Skeletal muscle tissue (tissue), 4 donors: ENCODE results near the gene CALY. TPM values are rescaled to one million over a fixed set of nuclear protein-coding genes. Genes with fewer than 3 reads are reported as not detected.

Experiments
- H3K27ac ChIP-seq: one replicate; pipeline ENCODE4 v1.7.0; 2013; ENCODE audit warnings: mild to moderate bottlenecking, low read depth, low read length, inconsistent platforms
- H3K27me3 ChIP-seq, 3 donors: one replicate each; pipeline ENCODE4 v1.7.0; 2013; ENCODE audit warnings: low read length in 3 of 3; ENCODE audit not compliant: control insufficient read depth in 3 of 3, insufficient read depth in 3 of 3
- H3K36me3 ChIP-seq, 3 donors: one replicate each; pipeline ENCODE4 v1.7.0; 2013; ENCODE audit warnings: low read length in 3 of 3; ENCODE audit not compliant: control insufficient read depth in 3 of 3, insufficient read depth in 3 of 3
- H3K4me1 ChIP-seq, 3 donors: one replicate each; pipeline ENCODE4 v1.7.0; 2013; ENCODE audit warnings: low read length in 3 of 3, mild to moderate bottlenecking in 3 of 3; ENCODE audit not compliant: control insufficient read depth in 3 of 3, insufficient read depth in 3 of 3
- H3K4me3 ChIP-seq, 3 donors: one replicate each; pipeline ENCODE4 v1.7.0; 2013; ENCODE audit warnings: low read length in 3 of 3
- H3K9ac ChIP-seq, 3 donors: one replicate each; pipeline ENCODE4 v1.7.0; 2013; ENCODE audit warnings: low read length in 3 of 3, mild to moderate bottlenecking in 3 of 3, moderate library complexity in 2 of 3, low read depth in 1 of 3
- H3K9me3 ChIP-seq, 3 donors: one replicate each; pipeline ENCODE4 v1.7.0; 2013; ENCODE audit warnings: low read length in 3 of 3; ENCODE audit not compliant: control insufficient read depth in 3 of 3
- total RNA-seq: library from RNA; depleted of rRNA; stranded (reverse); fragments of >200 nt; gene quantifications from one replicate; pipeline ENCODE4 v1.2.3, GENCODE V29; 2014
- donor health status: Osteomylitis.

Gene CALY
- total RNA-seq, 1 donor from 2014 or later = not detected

DNA sequence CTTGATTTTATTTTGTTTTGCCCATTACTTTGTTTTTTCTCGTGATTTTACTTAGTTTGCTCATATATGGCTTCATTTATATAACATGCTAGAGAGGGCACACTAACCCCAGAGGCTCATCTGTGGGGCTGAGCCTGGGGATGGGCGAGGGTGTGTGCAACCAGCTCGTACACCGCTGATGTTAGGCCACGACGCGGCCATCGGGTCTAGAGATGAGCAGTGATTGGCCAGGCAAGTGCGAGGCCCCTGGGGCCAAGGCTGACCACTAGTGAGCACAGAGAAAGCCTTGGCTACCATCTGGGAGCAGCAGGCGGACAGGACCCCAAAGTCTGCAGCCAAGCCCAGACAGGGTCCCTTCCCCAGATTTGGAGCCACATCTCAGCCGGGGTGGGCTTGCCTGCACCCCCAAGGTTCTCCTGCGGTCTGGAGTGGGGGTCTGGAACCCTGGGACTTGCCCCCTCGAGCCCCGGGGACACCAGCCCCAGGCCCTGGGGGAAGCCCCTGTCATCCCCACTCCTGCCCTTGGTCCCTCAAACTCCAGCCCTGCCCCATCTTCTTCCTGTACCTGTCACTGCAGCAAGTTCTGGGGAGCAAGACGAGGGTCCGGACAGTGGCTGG lies 17.4 kb upstream of the CALY start:
- Histone ChIP-seq H3K4me1 (peaks cover 3 to 10% (median 5%) of the 10 kb centered on the region in 3 donors), H3K4me3 (no peak overlapping the region), H3K9ac (no peak overlapping the region), H3K27me3 (peaks cover 22 to 58% (median 36%) of the 10 kb centered on the region in 3 donors), H3K36me3 (no peaks in the 10 kb centered on the region), H3K9me3 (no peaks in the 10 kb centered on the region), H3K27ac (no peak overlapping the region)

DNA sequence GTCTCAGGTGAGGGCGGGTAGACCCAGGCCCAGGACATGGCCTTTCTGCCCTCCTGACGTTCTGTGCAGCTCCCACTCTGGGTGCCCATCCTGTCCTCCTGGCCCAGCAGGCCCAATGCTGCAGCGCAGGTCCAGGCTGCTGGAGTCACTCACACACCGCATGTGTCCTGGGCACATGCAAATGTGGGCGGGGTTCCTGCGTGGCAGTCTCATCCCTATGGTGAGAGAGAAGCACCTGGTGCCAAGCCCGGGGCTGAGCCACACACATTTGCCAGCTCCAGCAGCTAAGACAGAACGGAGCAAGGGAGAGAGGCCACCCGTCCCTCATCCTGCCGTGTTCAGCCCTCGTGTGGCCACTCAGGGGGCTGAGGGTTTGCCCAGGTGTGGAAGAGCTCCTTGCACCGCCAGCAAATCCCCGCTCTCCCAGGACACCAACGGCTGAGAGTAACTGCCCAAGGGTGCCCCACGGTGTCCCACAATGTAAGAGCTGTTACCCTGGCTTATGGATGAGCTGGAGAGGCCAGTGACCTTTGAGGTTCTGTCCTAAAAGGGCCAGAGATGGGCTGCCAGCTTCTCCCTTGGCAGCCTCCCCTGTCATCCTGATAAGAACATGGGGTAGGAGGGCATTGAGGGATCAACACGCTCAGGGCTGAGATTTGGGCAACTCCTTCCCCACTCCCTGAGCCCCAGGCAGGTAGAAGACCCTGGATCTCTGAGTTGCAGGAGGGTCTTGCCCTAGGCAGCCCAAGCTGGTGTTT lies 16.7 kb upstream of the CALY start:
- Histone ChIP-seq H3K4me3 (no peak overlapping the region), H3K27me3 (peaks cover 24 to 60% (median 36%) of the 10 kb centered on the region in 3 donors), H3K4me1 (peaks cover 3 to 10% (median 5%) of the 10 kb centered on the region in 3 donors), H3K36me3 (no peaks in the 10 kb centered on the region), H3K9me3 (no peaks in the 10 kb centered on the region), H3K27ac (no peak overlapping the region), H3K9ac (no peak overlapping the region)

DNA sequence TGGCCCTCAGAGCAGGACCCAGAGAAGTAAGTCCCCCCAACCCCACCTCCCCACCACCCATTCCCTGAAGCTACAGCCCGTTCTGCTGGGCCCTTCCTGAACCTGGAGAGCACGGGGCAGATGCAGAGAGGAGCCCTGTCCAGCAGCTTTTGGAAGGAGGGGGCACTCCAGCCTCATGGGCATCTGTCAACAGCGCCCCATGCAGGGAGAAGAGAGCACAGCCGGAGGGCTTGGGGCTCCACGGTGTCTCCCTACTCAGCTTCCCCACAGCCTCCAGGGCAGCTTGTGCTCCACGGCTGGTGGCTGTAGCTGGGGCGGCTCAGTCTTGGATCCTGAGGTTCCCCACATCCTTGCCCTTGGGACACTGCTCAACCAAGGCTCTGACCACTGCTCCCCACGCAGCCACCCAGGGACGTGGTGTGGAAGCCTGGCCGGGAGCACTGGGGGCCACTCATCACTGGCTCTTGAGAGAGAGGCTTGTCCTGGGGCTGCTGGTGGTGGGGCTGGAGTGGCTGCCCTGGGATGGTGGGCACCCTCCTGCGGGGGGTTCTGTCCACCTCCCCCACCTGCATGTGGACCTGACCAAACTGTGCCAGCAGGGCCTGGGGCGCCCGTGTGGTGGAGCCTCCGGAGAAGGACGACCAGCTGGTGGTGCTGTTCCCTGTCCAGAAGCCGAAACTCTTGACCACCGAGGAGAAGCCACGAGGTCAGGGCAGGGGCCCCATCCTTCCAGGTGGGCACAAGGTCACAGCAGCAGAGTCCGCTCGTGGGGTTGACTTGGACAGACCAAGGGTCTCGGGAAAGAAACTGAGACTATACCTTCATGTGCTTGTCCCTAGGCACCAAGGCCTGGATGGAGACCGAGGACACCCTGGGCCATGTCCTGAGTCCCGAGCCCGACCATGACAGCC lies 15.0 kb upstream of the CALY start:
- H3K27ac ChIP-seq = no peak overlapping the region
- H3K9me3 ChIP-seq = no peaks in the 10 kb centered on the region
- H3K9ac ChIP-seq = no peak overlapping the region
- no peaks in the 10 kb centered on the region for H3K36me3 ChIP-seq
- peaks cover 34 to 65% (median 49%) of the 10 kb centered on the region in 3 donors for H3K27me3 ChIP-seq
- H3K4me3 ChIP-seq = no peak overlapping the region
- H3K4me1 ChIP-seq = peaks cover 2 to 4% (median 3%) of the 10 kb centered on the region in 3 donors

DNA sequence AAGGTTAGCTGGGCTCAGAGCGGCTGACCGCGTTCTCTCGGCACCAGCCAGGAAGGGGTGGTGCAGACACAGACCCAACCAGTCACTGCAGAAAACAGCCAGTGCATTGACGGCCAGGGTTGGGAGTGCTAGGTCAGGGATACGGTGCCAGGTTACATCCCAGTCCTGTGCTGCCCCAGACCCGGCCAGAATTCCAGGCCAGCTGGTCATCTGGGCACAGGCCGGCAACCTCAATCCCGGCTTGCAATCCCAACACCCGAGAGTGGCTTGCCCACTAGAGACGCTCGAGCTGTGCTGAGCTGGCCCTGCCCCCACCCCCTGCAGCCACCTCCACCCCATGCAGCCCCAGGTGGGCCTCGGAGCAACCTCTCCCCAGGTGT lies 14.2 kb upstream of the CALY start:
- H3K36me3 ChIP-seq = no peaks in the 10 kb centered on the region
- no peak overlapping the region for H3K27ac ChIP-seq
- H3K27me3 ChIP-seq = peaks cover 29 to 62% (median 44%) of the 10 kb centered on the region in 3 donors
- no peak overlapping the region for H3K9ac ChIP-seq
- no peaks in the 10 kb centered on the region for H3K4me1 ChIP-seq
- H3K4me3 ChIP-seq = no peak overlapping the region
- H3K9me3 ChIP-seq = no peaks in the 10 kb centered on the region

DNA sequence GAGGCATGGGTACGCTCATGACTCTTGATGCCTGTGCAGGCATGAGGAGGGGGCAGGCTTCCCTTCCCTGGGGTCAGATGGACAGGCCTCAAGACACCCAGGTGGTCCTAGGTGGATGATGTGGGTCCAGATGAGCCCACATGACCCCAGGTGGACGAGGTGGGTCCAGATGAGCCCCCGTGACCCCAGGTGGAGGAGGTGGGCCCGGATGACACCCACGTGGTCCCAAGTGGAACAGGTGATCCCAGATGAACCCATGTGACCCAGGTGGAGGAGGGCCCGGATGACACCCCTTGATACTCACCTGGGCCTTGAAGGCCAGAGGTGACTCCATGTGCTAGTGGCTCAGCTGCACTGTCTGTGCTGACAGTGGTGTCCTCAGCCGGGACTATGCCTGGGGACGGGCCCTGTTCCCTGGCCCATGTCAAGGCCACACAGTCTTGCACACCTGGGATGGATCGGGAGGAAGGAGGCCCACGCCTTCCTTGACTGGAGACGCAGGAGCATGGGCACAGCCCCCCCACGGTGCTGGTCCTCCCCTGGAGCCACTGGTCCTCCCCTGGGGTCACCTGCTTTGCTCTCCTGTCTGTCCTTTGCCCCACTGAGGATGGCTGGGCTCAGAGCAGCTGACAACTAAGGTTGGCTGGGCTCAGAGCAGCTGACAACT lies 13.7 kb upstream of the CALY start:
- H3K9me3 ChIP-seq = no peaks in the 10 kb centered on the region
- no peaks in the 10 kb centered on the region for H3K36me3 ChIP-seq
- no peaks in the 10 kb centered on the region for H3K4me1 ChIP-seq
- no peak overlapping the region for H3K9ac ChIP-seq
- peaks cover 26 to 58% (median 44%) of the 10 kb centered on the region in 3 donors for H3K27me3 ChIP-seq
- no peak overlapping the region for H3K27ac ChIP-seq
- H3K4me3 ChIP-seq = no peak overlapping the region

DNA sequence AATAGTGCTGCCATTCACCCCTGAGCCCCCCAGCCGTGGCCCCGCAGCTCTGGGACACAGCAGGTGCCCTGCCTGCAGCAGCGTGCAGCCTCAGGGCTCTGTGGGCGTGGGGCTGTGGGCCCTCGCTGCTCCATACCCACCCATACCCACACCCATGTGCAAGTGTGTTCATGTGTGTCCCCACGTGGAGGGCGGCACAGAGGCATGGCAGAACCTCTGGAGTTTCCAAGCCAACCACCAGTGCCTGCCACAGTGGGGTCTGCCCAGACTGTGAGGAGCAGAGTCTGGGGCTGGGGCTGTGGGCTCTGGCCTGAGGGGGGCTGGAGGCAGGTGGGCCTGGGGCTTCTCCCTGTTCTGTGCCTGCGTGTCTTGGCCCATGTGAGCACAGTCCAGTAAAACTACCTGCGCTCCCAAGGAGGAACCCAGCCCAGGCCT lies 12.9 kb upstream of the CALY start:
- H3K4me1 ChIP-seq = no peaks in the 10 kb centered on the region
- H3K9ac ChIP-seq = no peak overlapping the region
- no peak overlapping the region for H3K4me3 ChIP-seq
- peaks cover 26 to 61% (median 51%) of the 10 kb centered on the region in 3 donors for H3K27me3 ChIP-seq
- H3K36me3 ChIP-seq = no peaks in the 10 kb centered on the region
- H3K9me3 ChIP-seq = no peaks in the 10 kb centered on the region
- no peak overlapping the region for H3K27ac ChIP-seq

DNA sequence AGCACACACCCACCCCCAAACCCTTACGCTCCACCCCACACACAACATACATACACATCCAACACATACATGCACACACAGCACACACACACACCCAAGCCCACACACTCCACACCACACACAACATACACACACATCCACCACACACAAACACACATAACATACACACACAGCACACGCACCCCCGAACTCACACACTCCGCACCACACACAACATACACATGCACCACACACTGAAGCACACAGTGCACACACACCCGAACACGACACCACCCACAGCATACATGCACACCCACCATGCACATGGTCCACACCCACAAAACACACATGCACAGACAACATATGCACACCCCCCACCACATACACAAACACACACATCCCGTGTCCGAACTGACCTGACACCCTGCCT lies 12.5 kb upstream of the CALY start:
- peaks cover 25 to 56% (median 52%) of the 10 kb centered on the region in 3 donors for H3K27me3 ChIP-seq
- no peaks in the 10 kb centered on the region for H3K36me3 ChIP-seq
- no peaks in the 10 kb centered on the region for H3K4me1 ChIP-seq
- no peak overlapping the region for H3K27ac ChIP-seq
- no peaks in the 10 kb centered on the region for H3K9me3 ChIP-seq
- no peak overlapping the region for H3K9ac ChIP-seq
- no peak overlapping the region for H3K4me3 ChIP-seq

DNA sequence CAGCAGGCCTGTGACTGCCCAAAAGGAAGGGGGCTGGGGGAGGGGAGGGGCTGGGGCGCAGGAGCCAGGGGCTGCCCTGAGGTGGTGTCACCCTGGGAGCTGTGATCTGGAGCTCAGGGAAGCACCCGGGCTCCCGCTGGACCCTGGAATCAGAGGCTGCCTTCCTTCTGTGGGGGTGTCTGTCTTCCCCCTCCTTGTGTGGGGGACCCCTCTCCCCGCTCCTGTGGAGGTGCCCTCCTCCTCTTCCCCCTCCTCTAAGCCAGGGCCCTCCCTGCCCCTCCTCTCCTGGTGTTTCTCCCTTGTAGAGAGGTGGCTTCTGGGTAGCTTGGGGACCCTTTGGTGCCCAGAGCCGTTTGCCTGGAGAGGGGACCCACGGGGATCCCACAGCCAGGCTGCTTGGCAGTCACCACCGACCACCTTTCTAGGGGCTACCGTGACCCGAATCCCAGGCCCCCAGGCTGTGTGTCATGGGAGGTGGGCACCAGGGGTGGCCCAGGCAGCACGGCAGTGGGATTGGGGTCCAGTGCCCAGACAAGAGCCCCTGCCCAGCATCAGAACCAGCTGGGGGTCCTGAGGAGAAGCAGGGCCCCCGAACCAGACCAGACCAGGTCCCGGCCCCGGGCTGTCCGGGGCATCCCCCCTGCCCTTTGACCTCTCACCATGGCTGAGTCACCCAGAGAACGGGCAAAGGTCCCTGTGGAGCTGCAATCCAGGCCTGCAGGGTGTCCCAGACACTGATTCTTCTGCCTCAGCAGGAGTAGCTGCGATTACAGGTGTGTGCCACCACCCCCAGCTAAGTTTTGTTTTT lies 11.2 kb upstream of the CALY start:
- H3K4me1 ChIP-seq = no peaks in the 10 kb centered on the region
- H3K27ac ChIP-seq = no peak overlapping the region
- no peaks in the 10 kb centered on the region for H3K9me3 ChIP-seq
- H3K4me3 ChIP-seq = no peak overlapping the region
- no peak overlapping the region for H3K9ac ChIP-seq
- H3K27me3 ChIP-seq = peaks cover 28 to 64% (median 57%) of the 10 kb centered on the region in 3 donors
- no peaks in the 10 kb centered on the region for H3K36me3 ChIP-seq

DNA sequence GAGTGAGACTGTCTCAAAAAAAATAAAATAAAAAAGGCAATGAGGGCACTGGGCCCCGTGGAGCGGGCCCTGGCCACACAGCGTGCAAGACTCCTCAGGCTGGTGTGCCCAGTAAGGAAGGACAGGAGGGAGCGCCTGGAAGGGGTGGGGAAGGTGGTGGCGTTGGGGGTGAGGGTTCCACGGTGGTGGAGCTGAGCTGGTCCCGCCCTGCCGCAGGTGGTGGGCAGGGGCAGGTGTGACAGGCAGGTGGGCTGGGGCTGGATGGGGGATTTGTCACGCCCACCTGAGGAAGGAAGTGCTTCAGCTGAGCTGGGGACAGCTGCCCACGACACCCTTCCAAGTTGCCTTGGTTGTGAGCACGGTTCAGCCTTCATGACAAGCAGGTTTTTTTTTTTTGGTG lies 9.7 kb upstream of the CALY start:
- peaks cover 34 to 61% (median 59%) of the 10 kb centered on the region in 3 donors for H3K27me3 ChIP-seq
- no peak overlapping the region for H3K27ac ChIP-seq
- no peaks in the 10 kb centered on the region for H3K4me1 ChIP-seq
- H3K36me3 ChIP-seq = no peaks in the 10 kb centered on the region
- no peak overlapping the region for H3K9ac ChIP-seq
- no peak overlapping the region for H3K4me3 ChIP-seq
- no peaks in the 10 kb centered on the region for H3K9me3 ChIP-seq
